AG09319 (cell line): ENCODE data around the gene CNOT10.
A peak's percentile ranks its signal among the peaks of the same experiment; 100 is the strongest.
"Not testable (repeated sequence)": the region's sequence is repeated elsewhere in the genome, so short reads cannot be mapped to it uniquely, and the experiment has no call there.

ENCODE experiments used
- DNase-seq: peaks from one replicate; pipeline ENCODE4 v3.0.0-alpha.2; 2010; ENCODE audit warnings: low read depth; ENCODE audit errors: extremely low read depth
- TF ChIP-seq, protein P1 (sequence below): IDR thresholded peaks from 2 replicates; pipeline ENCODE4 v1.5.1; 2011; ENCODE audit warnings: low read depth, mild to moderate bottlenecking, inconsistent platforms, low read length, moderate library complexity

CNOT10 gene

DNA sequence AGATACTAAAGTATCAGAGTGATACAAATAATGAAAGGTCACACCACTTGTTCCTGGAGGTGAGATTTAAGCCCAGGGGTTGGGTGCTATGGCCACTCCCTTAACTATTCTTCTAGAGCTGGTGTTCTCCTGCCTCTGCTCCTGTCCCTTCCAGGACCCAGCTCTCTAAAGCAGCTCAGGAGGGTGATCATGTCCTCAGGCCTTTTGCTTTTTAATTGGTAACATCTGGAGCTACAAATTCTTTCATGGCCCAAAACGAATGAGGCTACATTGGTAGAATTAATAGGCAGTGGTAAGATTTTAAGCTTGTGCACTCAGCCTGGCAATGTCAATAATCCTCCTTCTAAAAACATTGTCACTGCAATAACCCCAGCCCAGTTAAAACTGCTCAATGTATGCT, 38.2 kb upstream of the CNOT10 start:
- TF ChIP-seq, protein P1, sequence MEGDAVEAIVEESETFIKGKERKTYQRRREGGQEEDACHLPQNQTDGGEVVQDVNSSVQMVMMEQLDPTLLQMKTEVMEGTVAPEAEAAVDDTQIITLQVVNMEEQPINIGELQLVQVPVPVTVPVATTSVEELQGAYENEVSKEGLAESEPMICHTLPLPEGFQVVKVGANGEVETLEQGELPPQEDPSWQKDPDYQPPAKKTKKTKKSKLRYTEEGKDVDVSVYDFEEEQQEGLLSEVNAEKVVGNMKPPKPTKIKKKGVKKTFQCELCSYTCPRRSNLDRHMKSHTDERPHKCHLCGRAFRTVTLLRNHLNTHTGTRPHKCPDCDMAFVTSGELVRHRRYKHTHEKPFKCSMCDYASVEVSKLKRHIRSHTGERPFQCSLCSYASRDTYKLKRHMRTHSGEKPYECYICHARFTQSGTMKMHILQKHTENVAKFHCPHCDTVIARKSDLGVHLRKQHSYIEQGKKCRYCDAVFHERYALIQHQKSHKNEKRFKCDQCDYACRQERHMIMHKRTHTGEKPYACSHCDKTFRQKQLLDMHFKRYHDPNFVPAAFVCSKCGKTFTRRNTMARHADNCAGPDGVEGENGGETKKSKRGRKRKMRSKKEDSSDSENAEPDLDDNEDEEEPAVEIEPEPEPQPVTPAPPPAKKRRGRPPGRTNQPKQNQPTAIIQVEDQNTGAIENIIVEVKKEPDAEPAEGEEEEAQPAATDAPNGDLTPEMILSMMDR, result no peak
- no peak for DNase-seq

DNA sequence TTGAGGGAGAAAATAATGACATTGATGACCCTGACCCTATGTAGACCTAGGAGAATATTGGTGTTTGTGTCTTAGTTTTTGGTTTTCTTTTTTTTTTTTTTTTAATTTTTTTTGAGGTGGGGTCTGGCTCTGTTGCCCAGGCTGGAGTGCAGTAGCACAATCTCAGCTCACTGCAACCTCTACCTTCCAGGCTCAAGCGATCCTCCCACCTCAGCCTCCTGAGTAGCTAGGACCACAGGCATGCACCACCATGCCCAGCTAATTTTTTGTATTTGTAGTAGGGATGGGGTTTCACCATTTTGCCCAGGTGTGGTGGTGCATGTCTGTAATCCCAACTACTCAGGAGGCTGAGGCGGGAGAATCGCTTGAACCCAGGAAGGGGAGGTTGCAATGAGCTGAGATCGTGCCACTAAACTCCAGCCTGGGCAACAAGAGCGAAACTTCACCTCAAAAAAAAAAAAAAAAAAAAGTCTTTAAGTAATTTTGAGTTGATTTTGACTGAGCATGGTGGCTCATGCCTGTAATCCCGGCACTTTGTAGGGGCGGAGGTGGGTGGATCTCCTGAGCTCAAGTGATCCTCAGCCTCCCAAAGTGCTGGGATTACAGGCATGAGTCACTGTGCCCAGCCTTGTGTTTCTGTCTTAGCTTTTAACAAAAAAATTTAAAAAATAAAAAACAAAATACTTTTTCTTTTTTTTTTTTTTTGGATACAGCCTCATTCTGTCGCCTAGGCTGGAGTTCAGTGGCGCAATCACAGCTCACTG, 32.5 kb upstream of the CNOT10 start:
- not testable (repeated sequence) for DNase-seq

DNA sequence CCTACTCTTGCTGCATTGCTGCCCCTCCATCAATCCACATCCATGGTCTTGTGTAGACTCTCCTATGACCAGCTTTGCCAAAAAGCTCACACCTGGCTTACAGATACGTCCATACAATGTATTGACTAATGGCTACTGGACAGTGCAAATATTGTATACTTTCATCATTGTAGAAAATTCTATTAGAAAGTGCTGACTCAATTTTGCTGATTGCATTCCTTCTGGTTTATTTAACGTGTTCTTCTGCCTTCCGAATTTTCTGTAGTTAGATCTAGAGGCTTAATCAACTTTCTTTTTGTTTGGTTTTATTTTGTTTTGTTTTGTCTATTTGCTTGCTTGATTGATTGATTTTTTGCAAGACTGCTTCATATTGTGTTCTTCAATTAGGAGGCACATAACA, 29.8 kb upstream of the CNOT10 start:
- TF ChIP-seq, protein P1, result no peak
- DNase-seq, result no peak

DNA sequence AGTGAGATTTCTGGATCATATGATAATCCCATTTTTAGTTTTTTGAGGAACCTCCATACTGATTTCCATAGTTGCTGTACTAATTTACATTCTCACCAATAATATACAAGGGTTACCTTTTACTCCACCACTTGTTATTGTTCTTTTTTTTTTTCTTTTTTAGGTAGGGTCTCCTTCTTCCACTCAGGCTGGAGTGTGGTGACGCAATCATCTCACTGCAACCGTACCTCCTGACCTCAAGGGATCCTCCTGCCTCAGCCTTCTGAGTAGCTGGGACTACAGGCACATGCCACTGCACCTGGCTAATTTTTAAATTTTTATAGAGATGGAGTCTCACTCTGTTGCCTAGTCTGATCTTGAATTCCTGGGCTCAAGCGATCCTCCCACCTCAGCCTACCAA, 24.4 kb upstream of the CNOT10 start:
- TF ChIP-seq, protein P1, result no peak
- DNase-seq, result no peak

DNA sequence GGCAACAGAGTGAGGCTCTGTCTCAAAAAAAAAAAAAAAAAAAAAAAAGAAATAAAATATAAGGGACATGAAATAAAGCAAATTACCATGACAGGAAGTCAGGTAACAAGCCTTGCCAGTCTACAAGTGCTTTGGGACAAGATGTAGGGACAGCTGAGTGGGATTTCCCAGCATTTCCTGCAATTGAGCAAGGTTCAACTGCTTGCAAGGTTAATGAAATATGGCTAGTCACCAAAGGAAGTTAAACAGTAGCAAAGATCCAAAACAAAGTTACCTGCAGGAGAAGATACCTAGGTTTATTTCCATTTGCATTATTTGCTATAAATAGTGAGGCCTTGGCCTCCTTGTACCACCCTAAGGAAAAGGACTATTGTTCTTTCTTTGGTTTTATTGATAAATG, 22.3 kb upstream of the CNOT10 start:
- TF ChIP-seq, protein P1, result no peak
- DNase-seq, result no peak

DNA sequence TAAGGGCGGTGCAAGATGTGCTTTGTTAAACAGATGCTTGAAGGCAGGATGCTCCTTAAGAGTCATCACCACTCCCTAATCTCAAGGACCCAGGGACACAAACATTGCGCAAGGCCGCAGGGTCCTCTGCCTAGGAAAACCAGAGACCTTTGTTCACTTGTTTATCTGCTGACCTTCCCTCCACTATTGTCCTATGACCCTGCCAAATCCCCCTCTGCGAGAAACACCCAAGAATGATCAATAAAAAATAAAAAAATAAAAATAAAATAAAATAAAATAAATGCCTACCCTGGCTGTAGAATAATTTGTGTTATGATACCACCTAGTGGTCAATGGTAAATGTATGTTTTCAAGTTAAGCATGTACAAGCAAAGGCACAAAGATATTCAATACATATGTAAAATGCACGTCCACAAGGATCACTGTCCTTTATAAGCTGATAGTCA, 20.3 kb upstream of the CNOT10 start:
- TF ChIP-seq, protein P1, result peak; percentile 31
- DNase-seq, result not testable (repeated sequence)

DNA sequence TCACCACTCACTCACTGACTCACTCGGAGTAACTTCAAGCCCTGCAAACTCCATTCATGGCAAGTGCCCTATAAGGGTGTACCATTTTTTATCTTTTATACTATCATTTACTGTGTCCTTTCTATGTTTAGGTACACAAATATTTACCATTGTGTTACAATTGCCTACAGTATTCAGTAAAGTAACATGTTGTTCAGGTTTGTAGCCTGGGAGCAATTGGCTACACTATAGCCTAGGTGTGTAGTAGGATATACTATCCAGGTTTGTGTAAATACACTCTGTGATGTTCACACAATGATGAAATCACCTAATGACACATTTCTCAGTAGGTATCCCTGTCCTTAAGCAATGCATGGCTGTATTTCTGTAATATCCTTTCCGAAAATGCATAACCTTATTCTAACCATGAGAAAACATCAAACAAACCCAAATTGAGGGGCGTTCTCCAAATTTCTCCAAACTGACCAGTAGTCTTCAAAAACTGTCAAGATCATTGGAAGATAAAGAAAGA, 17.9 kb upstream of the CNOT10 start:
- TF ChIP-seq, protein P1, result no peak
- no peak for DNase-seq

DNA sequence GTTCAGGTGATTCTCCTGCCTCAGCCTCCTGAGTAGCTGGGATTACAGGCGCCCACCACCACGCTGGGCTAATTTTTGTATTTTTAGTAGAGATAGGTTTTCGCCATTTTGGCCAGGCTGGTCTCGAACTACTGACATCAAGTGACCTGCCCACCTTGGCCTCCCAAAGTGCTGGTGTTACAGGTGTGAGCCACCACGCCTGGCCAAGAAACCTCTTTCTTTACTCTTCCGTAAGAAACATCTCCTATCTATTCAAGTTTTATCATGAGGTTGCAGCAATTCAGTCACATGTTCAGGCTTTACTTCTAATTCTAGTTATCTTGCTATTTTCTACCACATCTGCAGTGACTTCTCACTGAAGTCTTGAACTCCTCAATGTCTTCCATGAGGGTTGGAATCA, 15.8 kb upstream of the CNOT10 start:
- not testable (repeated sequence) for DNase-seq

DNA sequence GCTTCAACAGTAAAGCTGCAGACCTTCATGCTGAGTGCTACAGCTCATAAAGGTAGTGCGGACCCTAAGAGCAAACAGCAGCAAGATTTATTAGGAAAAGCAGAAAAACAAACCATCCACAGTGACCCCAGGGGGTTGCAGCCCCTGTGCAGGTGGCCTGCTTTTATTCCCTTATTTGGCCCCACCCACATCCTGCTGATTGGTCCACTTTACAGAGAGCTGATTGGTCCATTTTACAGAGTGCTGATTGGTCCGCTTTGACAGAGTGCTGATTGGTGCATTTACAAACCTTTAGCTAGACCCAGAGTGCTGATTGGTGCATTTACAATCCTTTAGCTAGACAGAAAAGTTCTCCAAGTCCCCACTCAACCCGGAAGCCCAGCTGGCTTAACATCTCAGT, 11.3 kb upstream of the CNOT10 start:
- not testable (repeated sequence) for DNase-seq
